Breast epithelium (tissue), 3 donors: ENCODE data around the gene YIPF4.

Experiments
- CTCF ChIP-seq, 3 donors: fragments of 450-650 bp; IDR thresholded peaks; one replicate each; pipeline ENCODE4 v1.5.1; 2016 to 2017; ENCODE audit warnings: antibody characterized with exemption in 3 of 3, mild to moderate bottlenecking in 3 of 3, moderate library complexity in 3 of 3
- POLR2A ChIP-seq: fragments of 450-650 bp; IDR thresholded peaks from one replicate; pipeline ENCODE4 v1.6.1; 2016; ENCODE audit warnings: antibody characterized with exemption, mild to moderate bottlenecking, moderate library complexity

- TF ChIP-seq CTCF (IDR thresholded peaks at IDR 0.05) (no peak), POLR2A (no peak)
Measured at GRCh38 chr2:32357318-32358110, 79.8 kb downstream of the YIPF4 start.
